Subcutaneous preadipocyte (primary cell): ENCODE data around the gene HTR3B. TPM values are rescaled to one million over a fixed set of nuclear protein-coding genes. Genes with fewer than 3 reads are reported as not detected.

ENCODE experiments used
- small RNA-seq: library from RNA; depleted of rRNA; stranded (forward); fragments of <200 nt; gene quantifications from one replicate; pipeline ENCODE3, GENCODE V24; 2012
- total RNA-seq: library from RNA; depleted of rRNA; stranded (reverse); fragments of >200 nt; gene quantifications from 2 replicates; pipeline ENCODE4 v1.2.3, GENCODE V29; 2012

HTR3B gene, protein sequence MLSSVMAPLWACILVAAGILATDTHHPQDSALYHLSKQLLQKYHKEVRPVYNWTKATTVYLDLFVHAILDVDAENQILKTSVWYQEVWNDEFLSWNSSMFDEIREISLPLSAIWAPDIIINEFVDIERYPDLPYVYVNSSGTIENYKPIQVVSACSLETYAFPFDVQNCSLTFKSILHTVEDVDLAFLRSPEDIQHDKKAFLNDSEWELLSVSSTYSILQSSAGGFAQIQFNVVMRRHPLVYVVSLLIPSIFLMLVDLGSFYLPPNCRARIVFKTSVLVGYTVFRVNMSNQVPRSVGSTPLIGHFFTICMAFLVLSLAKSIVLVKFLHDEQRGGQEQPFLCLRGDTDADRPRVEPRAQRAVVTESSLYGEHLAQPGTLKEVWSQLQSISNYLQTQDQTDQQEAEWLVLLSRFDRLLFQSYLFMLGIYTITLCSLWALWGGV
- total RNA-seq = under 0.01 TPM in 1 of 2 replicates, not detected in the other

DNA sequence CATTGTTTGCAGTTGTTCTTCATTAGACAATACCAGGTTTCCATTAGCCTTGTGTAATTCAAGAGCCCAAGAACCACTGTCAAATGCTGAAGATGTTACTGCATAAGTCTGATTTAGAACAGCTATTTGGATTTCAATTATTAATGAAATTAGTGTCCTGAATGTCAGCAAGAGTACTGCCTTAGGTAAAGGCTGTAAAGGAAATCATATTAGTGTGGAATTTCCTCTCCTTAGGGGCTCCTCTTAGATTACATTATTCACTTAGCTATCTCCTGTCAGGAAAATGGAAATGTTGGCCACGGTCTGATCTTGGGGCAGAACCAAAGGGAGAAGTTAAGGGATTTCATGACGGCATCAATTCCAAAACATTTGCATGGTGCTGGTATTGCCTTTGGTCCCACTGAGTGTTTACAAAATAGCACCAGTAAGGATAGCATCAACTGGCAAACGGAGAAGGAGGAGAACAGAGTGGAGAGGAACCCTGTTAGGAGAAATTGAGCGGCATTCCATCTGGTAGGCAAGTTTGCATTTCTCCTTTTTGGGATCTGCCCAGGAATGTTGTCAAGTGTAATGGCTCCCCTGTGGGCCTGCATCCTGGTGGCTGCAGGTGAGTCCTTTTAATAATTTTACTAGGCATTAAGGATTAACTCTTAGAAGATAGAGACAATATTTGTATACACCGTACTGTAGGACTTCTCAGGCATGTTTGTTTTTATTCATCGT, at the start of gene HTR3B:
HTR3B (plus strand) TSS at position 418 of the 723 bp plus-strand sequence; CDS start at position 556, 138 bp downstream.

DNA sequence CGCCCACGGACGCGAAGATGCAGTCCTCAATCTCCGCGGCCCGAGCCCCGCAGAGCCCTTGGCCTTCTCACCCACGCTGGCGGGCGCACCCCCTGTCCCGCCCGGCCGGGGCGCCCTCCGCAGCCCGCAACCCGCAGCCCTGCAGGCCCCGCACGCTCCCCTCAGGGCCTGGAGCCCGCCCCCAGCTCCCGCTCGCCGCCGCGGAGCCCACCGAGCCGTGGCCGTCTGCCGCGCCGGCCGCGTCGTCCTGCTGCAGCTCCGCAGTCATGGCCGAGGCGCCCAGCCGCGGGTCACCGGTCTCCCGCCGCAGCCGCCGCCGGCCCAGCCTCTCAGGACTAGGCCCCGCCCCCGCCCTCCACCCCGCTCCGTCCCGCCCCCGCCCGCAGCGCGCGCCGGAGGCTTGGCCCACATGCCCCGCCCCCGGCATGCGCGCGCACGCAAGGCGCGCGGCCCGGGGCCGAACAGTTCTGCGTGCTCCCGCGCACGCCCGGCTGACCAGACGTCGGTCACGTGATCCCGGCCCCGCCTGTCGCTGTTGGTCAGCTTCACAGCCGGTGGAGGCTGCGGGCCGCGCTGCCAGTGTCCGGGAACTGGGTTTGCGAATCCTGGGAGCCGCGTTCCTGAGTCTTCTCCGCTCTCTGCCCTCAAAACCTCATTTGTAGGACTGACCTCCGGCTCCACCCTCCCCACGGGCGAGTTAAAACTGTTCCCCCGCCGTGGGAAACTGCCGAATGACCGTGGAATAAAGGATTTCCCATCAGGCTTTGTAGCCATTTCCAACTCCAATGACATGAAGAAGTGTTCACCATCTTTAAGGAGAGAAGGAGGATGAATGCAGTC, 29.1 kb upstream of the HTR3B start, which contains the start of gene USP28:
USP28 (minus strand) TSS at position 339 of the 840 bp plus-strand sequence; CDS start at position 268, 71 bp downstream.

DNA sequence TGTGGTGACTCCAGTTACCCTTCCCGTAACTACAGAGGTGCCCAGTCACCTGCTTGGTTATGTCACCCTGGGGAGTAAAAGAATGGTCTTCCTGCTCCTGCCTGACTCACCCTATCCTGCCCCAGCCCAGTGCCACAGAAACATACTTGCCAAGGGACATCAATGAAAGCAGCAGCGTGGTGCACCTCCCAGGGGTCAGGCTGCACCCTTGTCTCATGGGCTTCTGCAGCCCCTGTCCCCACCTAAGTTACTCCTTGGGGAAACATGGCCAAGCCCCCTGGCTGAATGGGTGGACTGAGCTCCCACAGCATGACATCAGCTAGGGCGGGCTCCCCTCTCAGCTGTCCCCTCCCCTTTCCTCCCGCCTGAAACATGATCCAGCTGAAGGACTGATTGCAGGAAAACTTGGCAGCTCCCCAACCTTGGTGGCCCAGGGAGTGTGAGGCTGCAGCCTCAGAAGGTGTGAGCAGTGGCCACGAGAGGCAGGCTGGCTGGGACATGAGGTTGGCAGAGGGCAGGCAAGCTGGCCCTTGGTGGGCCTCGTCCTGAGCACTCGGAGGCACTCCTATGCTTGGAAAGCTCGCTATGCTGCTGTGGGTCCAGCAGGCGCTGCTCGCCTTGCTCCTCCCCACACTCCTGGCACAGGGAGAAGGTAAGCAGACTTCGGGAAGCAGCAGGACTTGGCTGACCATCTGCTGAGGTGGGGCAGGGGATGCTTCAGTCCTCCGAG, 70.3 kb downstream of the HTR3B start, which contains the start of gene HTR3A:
HTR3A (plus strand) TSS at position 368 of the 730 bp plus-strand sequence; CDS start at position 586, 218 bp downstream.

Small RNAs within 50 kb of the gene (small RNA-seq; reads per million reads assigned to genes)
- gene RNU6-1107P = not detected

Other genes with a start within 250 kb of the HTR3B start
- under 0.01 TPM in 1 of 2 replicates, not detected in the other for gene TMPRSS5, start 198.5 kb upstream of the HTR3B start, total RNA-seq
- gene ZW10, start 131.1 kb upstream of the HTR3B start, total RNA-seq = 19.5 and 28.0 TPM in 2 replicates
- not detected in 2 replicates for gene CLDN25, start 125.0 kb upstream of the HTR3B start, total RNA-seq
- gene USP28, start 29.2 kb upstream of the HTR3B start, total RNA-seq = 19.5 and 33.6 TPM in 2 replicates
- gene HTR3A, start 70.3 kb downstream of the HTR3B start, total RNA-seq = not detected in 2 replicates
- 37.1 and 76.4 TPM in 2 replicates for gene ZBTB16, start 154.9 kb downstream of the HTR3B start, total RNA-seq